GM19463 (cell line): Measurements from ENCODE around the gene ISM1.

Experiments used
- ATAC-seq: cut with Tn5 transposase; IDR thresholded peaks from one replicate; pipeline ENCODE4 v1.9.1; 2021; ENCODE audit warnings: mild to moderate bottlenecking, moderate library complexity; ENCODE audit not compliant: unreplicated experiment

Gene ISM1

DNA sequence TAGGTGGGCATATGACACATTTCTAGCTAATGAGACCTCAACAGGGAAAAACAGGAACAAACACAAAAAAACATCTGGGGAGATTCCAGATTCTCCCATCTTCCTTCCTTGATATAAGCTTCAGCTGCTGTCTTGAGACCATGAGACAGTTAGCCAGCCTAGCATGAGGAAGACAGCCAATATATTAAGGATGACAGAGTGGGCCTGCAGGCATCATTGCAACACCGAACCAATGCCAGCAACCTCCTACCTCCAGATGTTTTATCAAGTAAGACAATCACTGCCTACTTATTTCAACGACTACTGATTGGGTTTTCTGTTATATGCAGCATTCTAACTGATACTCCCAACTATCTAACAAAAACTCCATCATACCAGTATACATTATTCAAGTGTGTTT is 119.0 kb downstream of the ISM1 start:
- ATAC-seq: no peak

DNA sequence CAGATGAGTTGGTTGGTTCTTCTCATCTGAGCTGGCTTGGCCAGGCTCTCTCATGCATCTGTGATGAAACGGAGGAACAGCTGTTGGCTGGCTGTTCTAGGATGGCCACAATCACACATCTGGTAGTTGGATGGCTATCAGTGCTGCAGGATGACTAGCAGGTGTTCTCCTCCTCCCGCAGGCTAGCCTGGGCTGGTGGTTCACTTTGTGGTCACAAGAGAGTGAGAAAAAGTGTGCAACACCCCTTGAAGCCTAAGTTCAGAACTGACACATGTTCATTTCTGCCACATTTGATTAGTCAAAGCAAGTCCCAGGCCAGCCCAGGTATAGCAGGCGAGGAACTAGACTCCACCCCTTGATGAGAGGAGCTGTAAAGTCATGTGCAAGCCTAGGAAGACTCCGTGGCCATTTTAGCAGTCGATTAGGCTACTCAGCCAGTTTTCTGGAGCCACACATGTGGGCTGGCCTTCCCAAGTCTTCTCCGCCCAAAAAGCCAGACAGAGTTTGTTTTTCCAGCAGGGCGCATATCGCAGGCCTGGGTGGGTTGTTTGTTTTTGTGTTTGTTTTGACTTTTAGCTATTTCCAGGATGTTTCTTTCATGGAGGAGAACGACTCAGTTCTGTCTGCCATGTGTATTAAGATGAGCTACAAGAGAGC is 120.8 kb downstream of the ISM1 start:
- ATAC-seq: peak; percentile 41

DNA sequence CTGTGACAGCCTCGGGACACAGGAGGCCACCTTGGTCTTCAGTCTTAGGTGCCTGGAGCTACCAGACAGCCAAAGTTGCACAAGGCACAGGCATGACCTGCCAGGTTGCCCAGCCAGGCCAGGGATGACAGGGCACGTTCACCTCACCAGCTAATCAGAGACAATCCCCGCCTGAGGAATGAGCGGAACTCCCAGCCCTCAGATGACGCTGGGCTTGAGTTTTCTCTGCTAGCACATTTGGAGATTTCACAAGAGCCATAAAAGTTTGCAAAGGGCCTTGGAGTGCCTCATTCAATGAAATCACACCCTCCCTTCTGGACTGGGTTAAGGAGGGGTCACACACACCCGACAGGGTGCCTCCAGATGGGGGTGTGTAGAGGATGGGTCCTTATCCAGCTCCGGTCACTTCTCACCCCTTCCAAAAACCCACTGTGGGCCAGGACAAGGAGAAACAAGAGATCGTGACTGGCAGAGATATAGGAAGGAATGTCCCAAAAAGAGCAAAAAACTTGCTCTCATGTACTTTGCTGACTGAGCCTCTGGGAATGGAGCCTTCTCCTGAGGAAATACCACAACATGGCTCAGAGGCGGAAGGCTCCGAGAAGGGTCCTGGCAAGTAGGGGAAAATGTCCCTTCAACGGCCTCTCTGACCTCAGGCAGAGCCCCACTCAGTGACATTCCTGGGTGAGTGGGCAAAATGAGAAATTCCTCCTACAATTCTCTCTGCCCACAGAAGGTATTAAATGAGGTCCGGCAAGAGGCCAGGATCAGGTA is 121.6 kb downstream of the ISM1 start:
- ATAC-seq: no peak

DNA sequence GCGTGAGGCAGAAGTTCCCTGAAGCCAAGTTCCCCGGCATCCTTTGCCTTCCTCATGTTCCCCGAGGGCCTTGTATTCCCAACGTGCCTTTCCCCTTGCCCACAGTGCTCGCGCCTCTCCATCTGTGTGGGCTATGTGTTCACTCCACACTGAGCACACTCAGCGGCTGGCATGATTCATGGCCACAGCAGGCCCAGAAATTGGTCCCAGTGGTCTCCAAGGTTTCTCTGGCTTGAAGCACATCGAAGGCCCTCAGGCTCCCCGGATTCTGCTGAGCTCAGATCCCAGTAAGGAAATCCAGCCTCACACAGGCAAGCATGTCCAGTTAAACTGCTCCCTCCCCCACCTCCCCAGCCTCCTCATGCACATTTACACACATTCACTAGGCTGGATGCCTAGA is 123.6 kb downstream of the ISM1 start:
- no peak for ATAC-seq

DNA sequence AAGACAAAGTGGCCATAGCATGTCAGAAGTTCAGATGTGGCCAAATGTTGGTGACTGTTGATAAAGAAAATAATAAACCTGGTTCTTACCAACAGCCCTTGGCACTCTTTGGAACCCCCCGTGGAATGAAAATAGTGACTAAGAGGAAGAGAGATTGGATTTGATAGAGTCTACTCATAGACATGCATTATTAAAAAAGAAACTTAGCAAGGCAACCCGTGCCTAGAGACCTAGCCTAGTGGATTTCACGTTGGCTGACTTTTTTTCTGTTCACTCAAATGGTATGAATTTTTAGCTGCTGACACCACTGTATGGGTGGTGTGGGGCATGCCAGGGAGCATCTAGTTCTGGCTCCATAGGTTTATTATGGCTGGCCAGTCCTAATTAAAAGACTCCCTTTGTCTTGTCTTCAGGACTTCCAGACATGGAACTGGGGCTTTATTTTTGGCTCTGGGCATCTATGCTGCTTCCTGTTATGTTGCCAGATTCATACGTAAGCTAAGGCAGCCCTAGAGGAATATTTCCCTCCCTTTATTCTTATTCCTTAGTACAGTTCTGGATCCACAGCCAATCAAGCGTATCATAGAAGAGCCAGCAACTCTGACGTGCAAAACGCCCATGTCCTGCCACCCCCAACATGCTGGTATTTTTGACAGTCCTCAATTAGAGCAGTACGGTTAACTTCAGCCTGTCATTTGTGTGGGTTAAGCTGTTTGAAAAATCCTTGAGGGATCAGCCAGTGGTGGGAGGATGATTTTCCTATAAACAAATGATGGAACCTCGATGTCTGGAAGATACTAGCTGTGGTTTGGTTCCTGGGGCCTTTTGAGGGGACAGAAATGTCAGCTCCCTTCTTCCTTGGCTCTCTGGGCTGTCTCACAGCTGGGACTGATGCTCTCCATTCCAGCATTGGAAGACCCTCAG is 127.5 kb downstream of the ISM1 start:
- no peak for ATAC-seq

DNA sequence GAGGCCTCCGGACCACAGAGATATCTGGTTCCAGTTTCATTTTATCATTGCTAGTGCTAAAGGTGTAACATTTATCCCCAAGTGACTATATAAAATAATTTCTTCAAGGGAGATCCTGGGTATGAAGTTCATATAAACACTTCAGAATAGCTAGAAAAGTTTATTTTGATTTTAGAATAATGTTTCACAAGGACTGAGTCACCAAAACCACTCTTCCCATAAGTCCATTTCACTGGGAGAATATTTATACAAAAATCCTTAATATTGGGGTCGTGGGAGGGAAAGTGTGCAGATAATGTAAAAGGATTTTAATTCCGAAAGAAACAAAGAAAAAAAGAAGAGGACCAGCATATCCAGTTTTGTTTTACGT is 128.1 kb downstream of the ISM1 start:
- ATAC-seq: no peak
